LNCaP clone FGC (cell line): ENCODE results near the gene TP53TG3C.
"Not testable (repeated sequence)": the region's sequence is repeated elsewhere in the genome, so short reads cannot be mapped to it uniquely, and the experiment has no call there.

ENCODE experiments used
- DNase-seq: peaks from one replicate; pipeline ENCODE4 v3.0.0-alpha.2; 2011; ENCODE audit warnings: low read depth
- H3K4me3 ChIP-seq: 2 replicates; pipeline ENCODE4 v1.5.1; 2011; ENCODE audit warnings: mild to moderate bottlenecking, low read depth, low read length, control low read depth

TP53TG3C gene

GRCh38 chr16:33193926-33194325 is at the start of gene TP53TG3C:
TSS of gene TP53TG3C (plus strand) at chr16:33194226. CDS start at chr16:33194294, 68 bp downstream.
- H3K4me3 ChIP-seq, DNase-seq: not testable (repeated sequence)
